ENCODE results near the gene GJB5. TPM values are rescaled to one million over a fixed set of nuclear protein-coding genes. Genes with fewer than 3 reads are reported as not detected.
A peak's percentile ranks its signal among the peaks of the same experiment; 100 is the strongest.

Gene GJB5
- total RNA-seq, 6 donors from 2014 or later: 0.17 to 0.89 (median 0.30) TPM; not detected in 3

DNA sequence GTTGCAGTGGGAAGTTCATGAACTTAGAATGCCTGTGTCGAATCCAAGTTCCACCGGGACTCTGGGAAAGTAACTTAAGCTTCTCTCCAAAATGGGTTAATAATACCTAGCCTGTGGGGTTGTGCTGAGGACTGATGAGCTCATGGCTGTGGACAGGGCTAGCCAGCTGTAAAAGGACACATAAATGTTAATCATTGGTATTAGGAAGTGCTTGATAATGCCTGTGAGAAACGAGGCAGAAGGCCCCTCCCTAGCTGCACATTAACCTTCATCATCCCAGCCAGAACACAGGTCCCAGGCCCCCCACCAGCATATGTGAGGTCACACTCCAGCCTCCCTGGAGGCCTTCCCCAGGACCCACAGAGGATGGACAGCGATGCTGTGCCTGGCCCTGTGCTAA, 3.9 kb downstream of the GJB5 start:
- no peak for TF ChIP-seq POLR2AphosphoS5 (IDR thresholded peaks at IDR 0.05)
- TF ChIP-seq POLR2A (IDR thresholded peaks at IDR 0.05): no peak
- no peak for TF ChIP-seq EP300 (IDR thresholded peaks at IDR 0.05)
- TF ChIP-seq, protein P1, sequence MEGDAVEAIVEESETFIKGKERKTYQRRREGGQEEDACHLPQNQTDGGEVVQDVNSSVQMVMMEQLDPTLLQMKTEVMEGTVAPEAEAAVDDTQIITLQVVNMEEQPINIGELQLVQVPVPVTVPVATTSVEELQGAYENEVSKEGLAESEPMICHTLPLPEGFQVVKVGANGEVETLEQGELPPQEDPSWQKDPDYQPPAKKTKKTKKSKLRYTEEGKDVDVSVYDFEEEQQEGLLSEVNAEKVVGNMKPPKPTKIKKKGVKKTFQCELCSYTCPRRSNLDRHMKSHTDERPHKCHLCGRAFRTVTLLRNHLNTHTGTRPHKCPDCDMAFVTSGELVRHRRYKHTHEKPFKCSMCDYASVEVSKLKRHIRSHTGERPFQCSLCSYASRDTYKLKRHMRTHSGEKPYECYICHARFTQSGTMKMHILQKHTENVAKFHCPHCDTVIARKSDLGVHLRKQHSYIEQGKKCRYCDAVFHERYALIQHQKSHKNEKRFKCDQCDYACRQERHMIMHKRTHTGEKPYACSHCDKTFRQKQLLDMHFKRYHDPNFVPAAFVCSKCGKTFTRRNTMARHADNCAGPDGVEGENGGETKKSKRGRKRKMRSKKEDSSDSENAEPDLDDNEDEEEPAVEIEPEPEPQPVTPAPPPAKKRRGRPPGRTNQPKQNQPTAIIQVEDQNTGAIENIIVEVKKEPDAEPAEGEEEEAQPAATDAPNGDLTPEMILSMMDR (IDR thresholded peaks at IDR 0.05): no peak
- Histone ChIP-seq H3K4me1 (no peaks in the 10 kb centered on the region), H3K27ac (no peak overlapping the region), H3K27me3 (no peaks in the 10 kb centered on the region), H3K4me3 (no peak overlapping the region), H3K36me3 (no peaks in the 10 kb centered on the region), H3K9me3 (no peaks in the 10 kb centered on the region)
- DNase-seq (no peak), ATAC-seq (ENCODE audit: low FRiP score in 2 of 2) (no peak)
- WGBS, 2 donors: 75 to 81% methylated on average over 4 of the region's 4 CpGs

DNA sequence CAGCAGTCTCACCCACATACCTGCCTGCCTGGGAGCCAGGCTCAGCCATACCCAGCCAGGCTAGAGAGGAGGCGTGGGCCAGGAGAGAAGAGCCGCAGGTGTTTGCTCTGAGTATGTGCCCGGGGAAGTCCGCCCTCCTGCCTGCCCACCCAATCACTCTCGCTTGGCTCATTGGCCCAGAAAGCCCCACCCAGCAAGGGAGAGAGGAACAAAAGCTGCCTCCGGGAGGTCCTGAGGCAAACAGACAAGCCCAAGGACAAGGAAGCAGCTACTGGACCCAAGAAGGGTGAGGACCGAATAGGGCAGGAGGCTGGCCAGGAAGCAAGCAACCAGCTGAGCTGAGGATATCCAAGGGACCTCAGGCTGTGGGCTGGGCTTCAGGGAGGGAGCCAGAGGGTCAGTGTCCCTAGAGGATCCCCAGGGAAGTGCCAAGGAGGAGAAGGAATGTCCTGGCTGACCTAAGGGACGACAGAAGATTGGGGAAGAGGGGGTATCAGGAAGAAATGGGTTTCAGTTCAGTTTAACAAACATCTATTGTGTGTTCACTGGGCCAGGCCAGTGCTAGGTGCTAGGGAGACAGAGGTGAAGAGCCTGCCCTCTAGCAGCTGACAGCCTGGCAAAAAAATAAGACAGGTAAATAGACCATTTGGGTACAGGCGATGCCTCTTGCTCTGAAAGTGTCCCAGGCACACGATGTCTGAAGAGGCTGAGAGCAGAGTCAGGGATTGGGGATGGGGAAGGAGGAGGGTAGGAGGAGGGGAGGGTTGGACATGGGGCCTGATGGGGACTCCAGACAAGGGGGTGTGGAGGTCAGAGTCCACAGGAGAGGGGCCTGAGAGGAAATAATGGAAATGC, 4.9 kb downstream of the GJB5 start, which contains the start of gene GJB4:
Gene GJB4 (plus strand): TSS at position 238 of the 855 bp plus-strand sequence. CDS start 1,515 bp downstream, outside the sequence.
- Histone ChIP-seq H3K27me3 (no peaks in the 10 kb centered on the region), H3K27ac (no peak within 1 kb of the TSS), H3K4me3 (no peak within 1 kb of the TSS), H3K36me3 (no peaks in the 10 kb centered on the region), H3K9me3 (no peaks in the 10 kb centered on the region), H3K4me1 (no peaks in the 10 kb centered on the region)
- no peak for DNase-seq
- TF ChIP-seq EP300 (IDR thresholded peaks at IDR 0.05) (no peak), POLR2A (IDR thresholded peaks at IDR 0.05) (no peak), POLR2AphosphoS5 (IDR thresholded peaks at IDR 0.05) (no peak)
- TF ChIP-seq, protein P1 (IDR thresholded peaks at IDR 0.05): no peak
- 61 to 64% methylated on average over 10 of the region's 10 CpGs for WGBS, 2 donors
- ATAC-seq (ENCODE audit: low FRiP score in 2 of 2): no peak

DNA sequence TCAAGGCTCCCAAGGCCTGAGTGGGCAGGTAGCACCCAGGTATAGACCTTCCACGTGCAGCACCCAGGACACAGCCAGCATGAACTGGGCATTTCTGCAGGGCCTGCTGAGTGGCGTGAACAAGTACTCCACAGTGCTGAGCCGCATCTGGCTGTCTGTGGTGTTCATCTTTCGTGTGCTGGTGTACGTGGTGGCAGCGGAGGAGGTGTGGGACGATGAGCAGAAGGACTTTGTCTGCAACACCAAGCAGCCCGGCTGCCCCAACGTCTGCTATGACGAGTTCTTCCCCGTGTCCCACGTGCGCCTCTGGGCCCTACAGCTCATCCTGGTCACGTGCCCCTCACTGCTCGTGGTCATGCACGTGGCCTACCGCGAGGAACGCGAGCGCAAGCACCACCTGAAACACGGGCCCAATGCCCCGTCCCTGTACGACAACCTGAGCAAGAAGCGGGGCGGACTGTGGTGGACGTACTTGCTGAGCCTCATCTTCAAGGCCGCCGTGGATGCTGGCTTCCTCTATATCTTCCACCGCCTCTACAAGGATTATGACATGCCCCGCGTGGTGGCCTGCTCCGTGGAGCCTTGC, 6.4 kb downstream of the GJB5 start:
- TF ChIP-seq POLR2AphosphoS5 (IDR thresholded peaks at IDR 0.05): no peak
- Histone ChIP-seq H3K27me3 (no peaks in the 10 kb centered on the region), H3K4me3 (no peak overlapping the region), H3K36me3 (no peaks in the 10 kb centered on the region), H3K27ac (no peak overlapping the region), H3K9me3 (no peaks in the 10 kb centered on the region), H3K4me1 (no peaks in the 10 kb centered on the region)
- WGBS, 2 donors: 91% methylated on average over 14 to 33 of the region's 33 CpGs
- DNase-seq (peak in 1 of 2 donors; percentile 63), ATAC-seq (ENCODE audit: low FRiP score in 2 of 2) (no peak)

DNA sequence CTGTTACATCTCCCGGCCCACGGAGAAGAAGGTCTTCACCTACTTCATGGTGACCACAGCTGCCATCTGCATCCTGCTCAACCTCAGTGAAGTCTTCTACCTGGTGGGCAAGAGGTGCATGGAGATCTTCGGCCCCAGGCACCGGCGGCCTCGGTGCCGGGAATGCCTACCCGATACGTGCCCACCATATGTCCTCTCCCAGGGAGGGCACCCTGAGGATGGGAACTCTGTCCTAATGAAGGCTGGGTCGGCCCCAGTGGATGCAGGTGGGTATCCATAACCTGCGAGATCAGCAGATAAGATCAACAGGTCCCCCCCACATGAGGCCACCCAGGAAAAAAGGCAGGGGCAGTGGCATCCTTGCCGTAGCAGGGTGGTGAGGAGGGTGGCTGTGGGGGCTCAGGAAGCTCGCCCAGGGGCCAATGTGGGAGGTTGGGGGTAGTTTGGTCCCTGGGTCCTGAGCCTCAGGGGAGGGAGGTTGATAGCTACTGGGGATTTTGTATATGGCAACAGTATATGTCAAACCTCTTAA, 7.0 kb downstream of the GJB5 start:
- H3K4me1 ChIP-seq: no peaks in the 10 kb centered on the region
- TF ChIP-seq, protein P1 (IDR thresholded peaks at IDR 0.05): no peak
- TF ChIP-seq POLR2A (IDR thresholded peaks at IDR 0.05): no peak
- no peak for TF ChIP-seq EP300 (IDR thresholded peaks at IDR 0.05)
- no peak for TF ChIP-seq POLR2AphosphoS5 (IDR thresholded peaks at IDR 0.05)
- DNase-seq (peak in 1 of 2 donors; percentile 59), ATAC-seq (ENCODE audit: low FRiP score in 2 of 2) (no peak)
- no peak overlapping the region for H3K4me3 ChIP-seq
- 65 to 90% methylated on average over 2 to 13 of the region's 13 CpGs for WGBS, 2 donors
- no peak overlapping the region for H3K27ac ChIP-seq
- H3K36me3 ChIP-seq: no peaks in the 10 kb centered on the region
- no peaks in the 10 kb centered on the region for H3K27me3 ChIP-seq
- H3K9me3 ChIP-seq: no peaks in the 10 kb centered on the region

DNA sequence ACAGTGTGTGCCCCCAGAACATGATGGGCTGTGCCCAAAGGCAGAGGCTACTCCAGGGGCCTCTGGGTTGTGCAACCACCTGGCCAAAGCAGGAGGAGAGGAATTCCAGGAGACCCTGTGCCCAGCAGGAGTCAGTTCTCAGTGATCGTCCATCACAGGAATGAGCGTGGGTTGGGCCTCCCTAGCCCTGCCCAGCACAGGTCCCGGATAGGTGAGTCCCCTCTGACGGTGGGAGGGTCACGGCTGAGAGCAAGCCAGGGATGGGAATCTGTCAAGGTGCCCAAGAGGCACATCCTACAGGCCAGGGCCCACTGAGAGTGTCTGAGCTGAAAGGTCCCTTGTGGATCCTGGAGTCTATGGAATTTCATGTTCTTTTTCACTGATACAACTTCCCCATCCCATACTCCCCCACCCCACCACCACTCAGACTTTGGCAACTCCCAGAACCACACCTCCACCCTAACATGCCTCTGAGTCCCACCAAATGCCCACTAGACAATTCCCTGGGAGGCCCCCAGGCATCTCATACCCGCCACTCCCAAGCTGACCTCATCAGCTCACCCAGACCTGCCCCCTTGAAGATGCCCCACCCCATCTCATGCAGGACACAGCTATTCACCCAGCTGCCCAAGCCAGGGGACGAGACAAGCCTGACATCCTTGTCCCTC, 7.8 kb downstream of the GJB5 start:
- DNase-seq: no peak
- Histone ChIP-seq H3K4me1 (no peaks in the 10 kb centered on the region), H3K27ac (no peak overlapping the region), H3K9me3 (no peaks in the 10 kb centered on the region), H3K27me3 (no peaks in the 10 kb centered on the region), H3K4me3 (no peak overlapping the region), H3K36me3 (no peaks in the 10 kb centered on the region)
- WGBS, 2 donors: 54 to 58% methylated on average over 3 to 7 of the region's 7 CpGs
- ATAC-seq (ENCODE audit: low FRiP score in 2 of 2): no peak
- TF ChIP-seq POLR2A (IDR thresholded peaks at IDR 0.05): no peak
- TF ChIP-seq, protein P1 (IDR thresholded peaks at IDR 0.05): no peak
- TF ChIP-seq EP300 (IDR thresholded peaks at IDR 0.05): no peak
- TF ChIP-seq POLR2AphosphoS5 (IDR thresholded peaks at IDR 0.05): no peak
